Stomach smooth muscle (tissue), 2 donors: ENCODE data around the gene ZFC3H1.

Source experiments
- H3K27ac ChIP-seq: one replicate; pipeline ENCODE4 v1.7.0; 2013; ENCODE audit warnings: mild to moderate bottlenecking, low read length, inconsistent platforms
- H3K27me3 ChIP-seq, 2 donors: one replicate each; pipeline ENCODE4 v1.7.0; 2013; ENCODE audit warnings: low read length in 2 of 2; ENCODE audit not compliant: insufficient read depth in 2 of 2, control insufficient read depth in 1 of 2
- H3K36me3 ChIP-seq, 2 donors: one replicate each; pipeline ENCODE4 v1.7.0; 2013; ENCODE audit warnings: low read length in 2 of 2; ENCODE audit not compliant: control insufficient read depth in 2 of 2, insufficient read depth in 2 of 2
- H3K4me1 ChIP-seq: one replicate; pipeline ENCODE4 v1.7.0; 2013; ENCODE audit warnings: low read length; ENCODE audit not compliant: control insufficient read depth, insufficient read depth
- H3K4me3 ChIP-seq, 2 donors: one replicate each; pipeline ENCODE4 v1.7.0; 2013; ENCODE audit warnings: low read length in 2 of 2
- H3K9ac ChIP-seq, 2 donors: one replicate each; pipeline ENCODE4 v1.7.0; 2013; ENCODE audit warnings: low read length in 2 of 2, mild to moderate bottlenecking in 1 of 2
- H3K9me3 ChIP-seq, 2 donors: one replicate each; pipeline ENCODE4 v1.7.0; 2013; ENCODE audit warnings: low read length in 2 of 2; ENCODE audit not compliant: control insufficient read depth in 2 of 2
- donor health status: healthy.
- donor health status: Pancreatic carcinoma.

Gene ZFC3H1

DNA sequence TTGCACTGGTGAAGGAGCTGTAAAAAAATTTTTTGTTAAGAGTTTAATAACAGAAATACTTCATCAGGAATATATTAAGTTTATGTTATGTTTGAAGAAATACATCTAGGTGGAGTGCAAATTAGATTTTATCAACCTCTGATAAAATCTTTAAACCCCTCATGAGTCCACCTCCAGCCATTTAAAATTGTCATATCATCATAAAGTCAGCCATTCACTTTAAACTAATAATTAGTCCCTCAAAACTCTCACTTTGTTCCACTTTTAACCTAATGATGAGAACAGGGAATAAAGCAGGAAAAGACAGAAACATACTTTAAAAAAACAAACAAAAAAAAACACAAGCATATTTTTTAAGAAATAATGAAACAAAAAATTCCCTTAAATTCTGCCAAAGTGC is 25.1 kb downstream of the ZFC3H1 start:
- no peaks in the 10 kb centered on the region for H3K4me1 ChIP-seq
- H3K27ac ChIP-seq = no peak overlapping the region
- H3K4me3 ChIP-seq = no peak overlapping the region
- H3K9ac ChIP-seq = no peak overlapping the region
- no peaks in the 10 kb centered on the region for H3K27me3 ChIP-seq
- no peaks in the 10 kb centered on the region for H3K9me3 ChIP-seq
- peaks cover 35 to 38% of the 10 kb centered on the region in 2 donors for H3K36me3 ChIP-seq

GRCh38 chr12:71636704-71637115 is 26.9 kb downstream of the ZFC3H1 start:
- H3K27me3 ChIP-seq = no peaks in the 10 kb centered on the region
- no peaks in the 10 kb centered on the region for H3K9me3 ChIP-seq
- H3K36me3 ChIP-seq = peaks cover 38 to 48% of the 10 kb centered on the region in 2 donors
- no peaks in the 10 kb centered on the region for H3K4me1 ChIP-seq
- no peak overlapping the region for H3K27ac ChIP-seq
- no peak overlapping the region for H3K9ac ChIP-seq
- H3K4me3 ChIP-seq = no peak overlapping the region

DNA sequence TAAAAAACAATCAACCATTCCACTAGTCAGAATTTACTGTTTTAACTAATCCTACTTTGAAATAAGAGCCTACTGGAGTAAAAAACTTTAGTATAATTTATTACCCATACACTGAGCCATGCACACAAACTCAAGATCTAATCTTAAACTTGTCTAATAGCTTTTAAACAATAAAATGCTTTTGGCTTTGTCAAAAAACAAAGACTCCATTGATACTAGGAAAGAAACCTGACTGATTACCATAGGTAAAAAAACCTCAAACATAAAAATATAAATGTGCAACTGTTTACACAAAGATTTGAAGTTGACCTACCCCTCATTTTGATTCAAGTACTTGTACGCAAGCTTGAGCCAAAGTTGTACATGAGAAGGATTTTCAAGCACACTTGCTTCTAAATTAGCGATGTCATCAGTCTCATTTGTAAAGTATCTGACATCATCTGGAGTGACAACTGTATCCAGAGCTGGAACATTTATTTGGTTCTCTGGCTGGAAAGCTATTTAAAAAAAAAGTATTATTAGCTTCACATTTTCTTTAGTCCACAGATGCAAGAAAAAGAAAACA is 36.1 kb downstream of the ZFC3H1 start:
- Histone ChIP-seq H3K9me3 (no peaks in the 10 kb centered on the region), H3K9ac (no peak overlapping the region), H3K4me3 (no peak overlapping the region), H3K4me1 (no peaks in the 10 kb centered on the region), H3K36me3 (peaks cover 21 to 66% of the 10 kb centered on the region in 2 donors), H3K27ac (no peak overlapping the region), H3K27me3 (no peaks in the 10 kb centered on the region)

GRCh38 chr12:71626768-71627167 is 36.9 kb downstream of the ZFC3H1 start:
- Histone ChIP-seq H3K9ac (no peak overlapping the region), H3K27ac (no peak overlapping the region), H3K27me3 (no peaks in the 10 kb centered on the region), H3K4me1 (no peaks in the 10 kb centered on the region), H3K4me3 (no peak overlapping the region), H3K36me3 (peaks cover 18 to 64% of the 10 kb centered on the region in 2 donors), H3K9me3 (no peaks in the 10 kb centered on the region)

- no peak overlapping the region for H3K27ac ChIP-seq
- H3K9me3 ChIP-seq = no peaks in the 10 kb centered on the region
- no peaks in the 10 kb centered on the region for H3K4me1 ChIP-seq
- H3K4me3 ChIP-seq = no peak overlapping the region
- peaks cover 18 to 65% of the 10 kb centered on the region in 2 donors for H3K36me3 ChIP-seq
- no peak overlapping the region for H3K9ac ChIP-seq
- H3K27me3 ChIP-seq = no peaks in the 10 kb centered on the region
These were observed 37.5 kb downstream of the ZFC3H1 start for GRCh38 chr12:71626098-71626497.

DNA sequence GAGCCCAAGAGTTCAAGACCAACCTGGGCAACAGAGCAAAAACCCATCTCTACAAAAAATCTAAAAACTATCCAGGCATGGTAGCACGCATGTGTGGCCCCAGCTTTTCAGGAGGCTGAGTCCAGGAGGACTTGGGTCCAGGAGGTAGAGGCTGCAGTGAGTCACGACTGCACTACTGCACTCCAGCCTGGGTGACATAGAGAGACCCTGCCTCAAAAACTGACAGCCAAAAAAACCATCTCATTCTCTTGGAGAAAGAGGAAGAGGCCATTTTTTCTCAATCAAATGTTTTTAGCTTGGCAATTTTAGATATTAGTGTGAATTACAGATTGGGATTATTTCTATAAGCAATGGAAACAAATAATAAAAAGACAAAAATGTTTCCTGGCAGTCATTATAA is 38.2 kb downstream of the ZFC3H1 start:
- H3K27me3 ChIP-seq = no peaks in the 10 kb centered on the region
- H3K4me3 ChIP-seq = no peak overlapping the region
- H3K4me1 ChIP-seq = no peaks in the 10 kb centered on the region
- H3K36me3 ChIP-seq = peaks cover 21 to 67% of the 10 kb centered on the region in 2 donors
- no peak overlapping the region for H3K9ac ChIP-seq
- H3K9me3 ChIP-seq = no peaks in the 10 kb centered on the region
- no peak overlapping the region for H3K27ac ChIP-seq

- no peaks in the 10 kb centered on the region for H3K27me3 ChIP-seq
- H3K36me3 ChIP-seq = peaks cover 21 to 59% of the 10 kb centered on the region in 2 donors
- H3K27ac ChIP-seq = no peak overlapping the region
- no peaks in the 10 kb centered on the region for H3K9me3 ChIP-seq
- H3K4me1 ChIP-seq = no peaks in the 10 kb centered on the region
- H3K9ac ChIP-seq = no peak overlapping the region
- no peak overlapping the region for H3K4me3 ChIP-seq
These were observed 41.7 kb downstream of the ZFC3H1 start for GRCh38 chr12:71621938-71622337.

- Histone ChIP-seq H3K4me1 (no peaks in the 10 kb centered on the region), H3K36me3 (peaks cover 15 to 55% of the 10 kb centered on the region in 2 donors)
These were observed 53.4 kb downstream of the ZFC3H1 start for GRCh38 chr12:71610031-71610795.

DNA sequence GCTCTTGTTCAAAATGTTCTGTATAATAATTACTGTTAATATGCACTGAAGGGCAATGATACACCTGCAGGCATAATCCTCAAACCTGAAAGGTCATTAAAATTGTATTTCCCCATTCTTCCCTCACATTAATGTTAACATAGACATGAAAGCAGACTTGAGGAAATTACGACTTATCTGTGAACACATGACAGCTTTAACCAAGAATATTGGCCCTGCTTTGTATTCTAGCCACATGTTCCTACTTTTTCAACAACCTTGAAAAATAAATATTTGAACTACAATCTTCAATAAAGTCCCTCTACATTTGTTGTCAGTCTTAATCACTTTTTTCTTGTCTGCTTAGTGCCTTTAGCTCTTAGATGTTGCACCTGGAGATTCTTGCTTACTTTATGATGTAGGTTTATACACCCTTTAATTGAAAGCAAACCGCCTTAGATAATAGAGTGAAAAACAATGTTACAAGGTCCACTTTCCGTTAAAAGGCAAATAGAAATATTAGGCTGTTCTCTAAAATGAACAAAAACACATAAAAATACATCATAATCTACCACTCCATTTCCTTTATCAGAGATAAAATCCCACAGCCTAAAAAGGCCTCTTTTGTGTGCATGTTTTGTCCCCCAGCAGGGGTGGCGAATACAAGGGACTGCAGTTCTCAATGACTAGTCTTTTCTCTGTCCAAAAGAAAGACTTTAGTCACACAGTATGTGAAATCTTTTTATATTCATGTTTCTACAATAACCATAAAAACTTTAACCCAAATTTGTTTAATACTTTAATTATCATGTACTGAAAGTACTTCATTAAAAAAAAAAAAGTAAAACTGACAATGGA is 55.9 kb downstream of the ZFC3H1 start:
- H3K27me3 ChIP-seq = no peaks in the 10 kb centered on the region
- H3K27ac ChIP-seq = no peak overlapping the region
- H3K4me1 ChIP-seq = no peaks in the 10 kb centered on the region
- H3K36me3 ChIP-seq = peaks cover 5 to 38% of the 10 kb centered on the region in 2 donors
- H3K4me3 ChIP-seq = no peak overlapping the region
- no peaks in the 10 kb centered on the region for H3K9me3 ChIP-seq
- H3K9ac ChIP-seq = no peak overlapping the region

More at GRCh38 chr12:71610031-71610795, 53.4 kb downstream of the ZFC3H1 start:
- Histone ChIP-seq H3K9ac (no peak overlapping the region), H3K27ac (no peak overlapping the region), H3K27me3 (no peaks in the 10 kb centered on the region), H3K4me3 (no peak overlapping the region), H3K9me3 (no peaks in the 10 kb centered on the region)

- Histone ChIP-seq H3K36me3 (peaks cover 5 to 18% of the 10 kb centered on the region in 2 donors), H3K4me3 (no peak overlapping the region), H3K9me3 (no peaks in the 10 kb centered on the region)
These were observed 58.6 kb downstream of the ZFC3H1 start for GRCh38 chr12:71605039-71605438.

More at GRCh38 chr12:71605039-71605438, 58.6 kb downstream of the ZFC3H1 start:
- Histone ChIP-seq H3K27ac (no peak overlapping the region), H3K27me3 (no peaks in the 10 kb centered on the region), H3K4me1 (no peaks in the 10 kb centered on the region), H3K9ac (no peak overlapping the region)
